Spinal cord (tissue), 10 donors: ENCODE data around the gene FTCD. TPM values are rescaled to one million over a fixed set of nuclear protein-coding genes. Genes with fewer than 3 reads are reported as not detected.

Source experiments
- DNase-seq, 6 donors: peaks; one replicate each; pipeline versions ENCODE4 v3.0.0 to v3.0.0-alpha.2; 2013 to 2015; ENCODE audit warnings: low spot score in 6 of 6, low read depth in 4 of 6
- H3K27ac ChIP-seq: one replicate; pipeline ENCODE4 v1.5.1; 2013; ENCODE audit warnings: low read depth, low read length, control low read depth
- H3K27me3 ChIP-seq: one replicate; pipeline ENCODE4 v1.6.1; 2013; ENCODE audit warnings: low read length; ENCODE audit not compliant: control insufficient read depth, insufficient read depth
- H3K36me3 ChIP-seq: one replicate; pipeline ENCODE4 v1.6.1; 2013; ENCODE audit warnings: low read length; ENCODE audit not compliant: control insufficient read depth, insufficient read depth
- H3K4me1 ChIP-seq: one replicate; pipeline ENCODE4 v1.6.1; 2013; ENCODE audit warnings: low read length; ENCODE audit not compliant: control insufficient read depth, insufficient read depth
- H3K4me3 ChIP-seq: one replicate; pipeline ENCODE4 v1.5.1; 2013; ENCODE audit warnings: low read depth, low read length, control low read depth
- H3K9me3 ChIP-seq: one replicate; pipeline ENCODE4 v1.6.1; 2013; ENCODE audit warnings: low read length; ENCODE audit not compliant: control insufficient read depth, insufficient read depth
- WGBS: methylation state at CpG from one replicate; pipeline ENCODE4 v1.1.5; 2013; ENCODE audit warnings: missing lambda C conversion rate; ENCODE audit not compliant: insufficient coverage; 5-methylcytosine and 5-hydroxymethylcytosine counted together
- polyA plus RNA-seq, 2 donors: library from polyadenylated mRNA; unstranded; fragments of 120-200 nt; gene quantifications; one replicate each; pipeline ENCODE4 v1.2.1, GENCODE V29; 2013; ENCODE audit not compliant: insufficient read length in 2 of 2
- total RNA-seq, 2 donors: library from RNA; depleted of rRNA in 1 of 2; stranded (reverse); fragments of 120-200 nt in 1 of 2; fragments of >200 nt in 1 of 2; gene quantifications; one replicate each; pipeline versions ENCODE4 v1.2.3 to v1.2.4, GENCODE V29; 2013 to 2014
- donor health status: healthy.

The FTCD gene
- total and polyA plus RNA-seq, 4 donors = 0.50 to 6.0 (median 3.4) TPM

- DNase-seq = no peak
- WGBS = 68% methylated on average over 10 of the region's 11 CpGs
- Histone ChIP-seq H3K36me3 (no peaks in the 10 kb centered on the region), H3K4me1 (no peaks in the 10 kb centered on the region), H3K9me3 (peaks cover 2% of the 10 kb centered on the region), H3K27me3 (peaks cover 4% of the 10 kb centered on the region), H3K4me3 (no peak overlapping the region), H3K27ac (peak overlapping the region; percentile 33)
These were observed 62.3 kb downstream of the FTCD start for GRCh38 chr21:46092811-46093667.

- peak overlapping the region; percentile 33 for H3K27ac ChIP-seq
- no peaks in the 10 kb centered on the region for H3K4me1 ChIP-seq
- H3K36me3 ChIP-seq = no peaks in the 10 kb centered on the region
- WGBS = 82% methylated on average over 19 of the region's 23 CpGs
- H3K27me3 ChIP-seq = peaks cover under 1% of the 10 kb centered on the region
- H3K4me3 ChIP-seq = no peak overlapping the region
- H3K9me3 ChIP-seq = peaks cover 2% of the 10 kb centered on the region
- peak in 1 of 6 donors; percentile 40 for DNase-seq
These were observed 63.2 kb downstream of the FTCD start for GRCh38 chr21:46092026-46092764.

- Histone ChIP-seq H3K36me3 (no peaks in the 10 kb centered on the region), H3K4me1 (no peaks in the 10 kb centered on the region), H3K9me3 (peaks cover 2% of the 10 kb centered on the region), H3K4me3 (no peak overlapping the region), H3K27ac (no peak overlapping the region), H3K27me3 (no peaks in the 10 kb centered on the region)
- WGBS = 91% methylated on average over 4 of the region's 8 CpGs
- no peak for DNase-seq
These were observed 63.8 kb downstream of the FTCD start for GRCh38 chr21:46091631-46092025.

- 78% methylated on average over 2 of the region's 4 CpGs for WGBS
- no peak for DNase-seq
- no peaks in the 10 kb centered on the region for H3K36me3 ChIP-seq
- H3K9me3 ChIP-seq = peaks cover 2% of the 10 kb centered on the region
- H3K27me3 ChIP-seq = no peaks in the 10 kb centered on the region
- no peak overlapping the region for H3K27ac ChIP-seq
- H3K4me3 ChIP-seq = no peak overlapping the region
- no peaks in the 10 kb centered on the region for H3K4me1 ChIP-seq
These were observed 64.3 kb downstream of the FTCD start for GRCh38 chr21:46091118-46091517.

- DNase-seq = no peak
- no peak overlapping the region for H3K4me3 ChIP-seq
- H3K4me1 ChIP-seq = peaks cover under 1% of the 10 kb centered on the region
- H3K36me3 ChIP-seq = no peaks in the 10 kb centered on the region
- no peak overlapping the region for H3K27ac ChIP-seq
- no peaks in the 10 kb centered on the region for H3K27me3 ChIP-seq
- peaks cover 5% of the 10 kb centered on the region for H3K9me3 ChIP-seq
- WGBS = no CpG with 5 or more reads among the region's 5 CpGs
These were observed 66.1 kb downstream of the FTCD start for GRCh38 chr21:46089285-46089684.

GRCh38 chr21:46088189-46088588 is 67.2 kb downstream of the FTCD start:
- no CpG with 5 or more reads among the region's 2 CpGs for WGBS
- no peaks in the 10 kb centered on the region for H3K36me3 ChIP-seq
- peaks cover 5% of the 10 kb centered on the region for H3K9me3 ChIP-seq
- DNase-seq = no peak
- no peak overlapping the region for H3K27ac ChIP-seq
- H3K4me3 ChIP-seq = no peak overlapping the region
- peaks cover 12% of the 10 kb centered on the region for H3K4me1 ChIP-seq
- no peaks in the 10 kb centered on the region for H3K27me3 ChIP-seq

GRCh38 chr21:46087641-46088040 is 67.7 kb downstream of the FTCD start:
- no peak overlapping the region for H3K4me3 ChIP-seq
- no peak overlapping the region for H3K27ac ChIP-seq
- WGBS = no CpG with 5 or more reads among the region's 1 CpG
- H3K4me1 ChIP-seq = peaks cover 16% of the 10 kb centered on the region
- H3K36me3 ChIP-seq = no peaks in the 10 kb centered on the region
- DNase-seq = no peak
- no peaks in the 10 kb centered on the region for H3K27me3 ChIP-seq
- peaks cover 5% of the 10 kb centered on the region for H3K9me3 ChIP-seq

Other genes starting within 250 kb of the FTCD start
- gene COL6A1, start 173.8 kb downstream of the FTCD start, total RNA-seq = 100 to 1,000 TPM; 156 to 316 TPM
- gene COL6A1, start 173.8 kb downstream of the FTCD start, polyA plus RNA-seq = 100 to 1,000 TPM; 224 to 275 TPM
- 100 to 1,000 TPM; 190 to 466 TPM for gene COL6A2, start 57.5 kb downstream of the FTCD start, total RNA-seq
- gene COL6A2, start 57.5 kb downstream of the FTCD start, polyA plus RNA-seq = 100 to 1,000 TPM in 1 of 2 donors, 10 to 100 TPM in 1; 88.8 to 179 TPM
- 1 to 10 TPM; 4.8 to 9.9 TPM for gene SPATC1L, start 28.9 kb upstream of the FTCD start, total RNA-seq
- gene SPATC1L, start 28.9 kb upstream of the FTCD start, polyA plus RNA-seq = 10 to 100 TPM; 16.2 to 32.3 TPM
- gene LSS, start 73.2 kb upstream of the FTCD start, total RNA-seq = 10 to 100 TPM; 55.6 to 78.2 TPM
- 100 to 1,000 TPM; 152 to 167 TPM for gene LSS, start 73.2 kb upstream of the FTCD start, polyA plus RNA-seq
- 10 to 100 TPM; 62.0 to 70.9 TPM for gene MCM3AP, start 130.0 kb upstream of the FTCD start, total RNA-seq
- gene MCM3AP, start 130.0 kb upstream of the FTCD start, polyA plus RNA-seq = 10 to 100 TPM; 71.5 to 80.8 TPM
- 10 to 100 TPM; 11.5 to 19.7 TPM for gene YBEY, start 130.8 kb upstream of the FTCD start, total RNA-seq
- 10 to 100 TPM; 20.8 to 22.8 TPM for gene YBEY, start 130.8 kb upstream of the FTCD start, polyA plus RNA-seq
- 1 to 10 TPM; 2.9 to 8.0 TPM for gene C21orf58, start 168.3 kb upstream of the FTCD start, total RNA-seq
- 10 to 100 TPM; 11.1 to 15.4 TPM for gene C21orf58, start 168.3 kb upstream of the FTCD start, polyA plus RNA-seq
- gene PCNT, start 168.6 kb upstream of the FTCD start, total RNA-seq = 10 to 100 TPM; 18.4 to 22.3 TPM
- gene PCNT, start 168.6 kb upstream of the FTCD start, polyA plus RNA-seq = 10 to 100 TPM; 37.5 to 47.4 TPM